HepG2 (cell line): Measurements from ENCODE around the gene ZDHHC14. TPM values are rescaled to one million over a fixed set of nuclear protein-coding genes. Genes with fewer than 3 reads are reported as not detected.

Experiments
- ATAC-seq: fragments of 200-7000 bp; cut with Tn5 transposase; 3 replicates; pipeline ENCODE4 v1.9.1; 2020; ENCODE audit warnings: mild to moderate bottlenecking, moderate library complexity
- BruUV-seq: library from RNA; stranded (reverse); fragments of 400-500 nt; replicated peaks from 2 replicates; lab custom pipeline; 2021; lab: Mats Ljungman, UMichigan
- CTCF ChIA-PET: fragments of 300-600 bp; formaldehyde crosslinking; extraction: SDS; loops from one replicate; lab custom pipeline; 2021; ENCODE audit warnings: low total read pairs, inconsistent platforms, low intra/inter-chr PET ratio; lab: Yijun Ruan, JAX
- POLR2A ChIA-PET: fragments of 350-600 bp; sonication (Branson Sonifier 250); formaldehyde crosslinking; loops from one replicate; lab custom pipeline; 2020; ENCODE audit warnings: antibody characterized with exemption, inconsistent platforms; lab: Yijun Ruan, JAX
- DNase-seq: peaks from one replicate; pipeline ENCODE4 v3.0.0-alpha.2; 2015; ENCODE audit warnings: low spot score
- FAIRE-seq: peaks from 3 replicates; lab custom pipeline; 2011; peaks lifted over from hg19 to GRCh38; lab: Jason Lieb, UNC
- H2AFZ ChIP-seq: one replicate; pipeline ENCODE4 v1.6.1; 2011; ENCODE audit warnings: low read length, inconsistent platforms
- H3K27ac ChIP-seq: fragments of 300-600 bp; 3 replicates; pipeline ENCODE4 v1.8.0; 2011; ENCODE audit warnings: mixed run types, mild to moderate bottlenecking, mixed read lengths, low read length, inconsistent platforms; ENCODE audit not compliant: insufficient read depth; ENCODE audit errors: extremely low read length
- H3K27me3 ChIP-seq, 2 experiments: fragments of 200-600 bp in 1 of 2; 2 replicates in 1 of 2; 3 replicates in 1 of 2; pipeline versions ENCODE4 v1.6.0 to v1.8.0; 2011; ENCODE audit warnings: low read length in 2 of 2, mild to moderate bottlenecking in 2 of 2, moderate library complexity in 2 of 2, inconsistent platforms in 1 of 2; ENCODE audit not compliant: insufficient read depth in 2 of 2, control insufficient read depth in 1 of 2
- H3K36me3 ChIP-seq, 2 experiments: fragments of 200-600 bp in 1 of 2; replicated peaks in 1 of 2; 2 replicates in 1 of 2; 3 replicates in 1 of 2; pipeline versions ENCODE4 v1.5.1 to v1.8.0; 2011; ENCODE audit warnings: low read length in 2 of 2, inconsistent platforms in 1 of 2; ENCODE audit not compliant: insufficient read depth in 2 of 2, control insufficient read depth in 1 of 2
- H3K4me1 ChIP-seq: 2 replicates; pipeline ENCODE4 v1.5.1; 2012; ENCODE audit warnings: low read length, inconsistent platforms; ENCODE audit not compliant: insufficient read depth
- H3K4me2 ChIP-seq: 2 replicates; pipeline ENCODE4 v1.6.0; 2011; ENCODE audit warnings: low read depth, low read length, inconsistent platforms
- H3K4me3 ChIP-seq, 3 experiments: fragments of 200-600 bp in 1 of 3; sonication (generic), shearing (Covaris generic) in 1 of 3; replicated peaks in 1 of 3; 2 replicates each; pipeline ENCODE4 v1.5.1; 2011 to 2016; ENCODE audit warnings: low read length in 3 of 3, inconsistent platforms in 2 of 3, low read depth in 2 of 3, mild to moderate bottlenecking in 2 of 3, control low read depth in 1 of 3, mixed read lengths in 1 of 3; ENCODE audit not compliant: insufficient read depth in 1 of 3
- H3K79me2 ChIP-seq: one replicate; pipeline ENCODE4 v1.6.1; 2011; ENCODE audit warnings: low read length, inconsistent platforms; ENCODE audit not compliant: insufficient read depth
- H3K9ac ChIP-seq: 2 replicates; pipeline ENCODE4 v1.6.0; 2011; ENCODE audit warnings: mild to moderate bottlenecking, low read depth, low read length, inconsistent platforms; ENCODE audit not compliant: insufficient read depth
- H3K9me3 ChIP-seq: 2 replicates; pipeline ENCODE4 v1.5.1; 2012; ENCODE audit warnings: mild to moderate bottlenecking, low read length
- H4K20me1 ChIP-seq: 2 replicates; pipeline ENCODE4 v1.6.0; 2011; ENCODE audit warnings: inconsistent platforms, mild to moderate bottlenecking, low read length, moderate library complexity; ENCODE audit not compliant: insufficient read depth
- ARNT2 ChIP-seq: sonication (generic); formaldehyde crosslinking; IDR thresholded peaks from 2 replicates; pipeline ENCODE4 v1.8.0; 2022; ENCODE audit warnings: mild to moderate bottlenecking, low read depth, missing genetic modification reagents, moderate library complexity
- BCLAF1 ChIP-seq: fragments of 450-650 bp; IDR thresholded peaks from 2 replicates; pipeline ENCODE4 v1.6.1; 2017; ENCODE audit warnings: mild to moderate bottlenecking
- GRHL1 ChIP-seq: sonication (generic); formaldehyde crosslinking; conservative IDR thresholded peaks from 2 replicates; pipeline ENCODE4 v1.8.0; 2022; ENCODE audit warnings: missing genetic modification reagents
- IRF1 ChIP-seq: sonication (generic); formaldehyde crosslinking; IDR thresholded peaks from 2 replicates; pipeline ENCODE4 v1.4.0; 2020; ENCODE audit warnings: low read depth, mild to moderate bottlenecking, missing genetic modification reagents
- TERF1 ChIP-seq: sonication (generic); formaldehyde crosslinking; IDR thresholded peaks from 2 replicates; pipeline ENCODE4 v1.8.0; 2022; ENCODE audit warnings: mild to moderate bottlenecking, missing genetic modification reagents, moderate library complexity
- ZEB1 ChIP-seq: IDR thresholded peaks from 2 replicates; pipeline ENCODE4 v1.6.1; 2012; ENCODE audit warnings: mild to moderate bottlenecking, low read depth, inconsistent platforms; ENCODE audit not compliant: insufficient replicate concordance
- ZNF12 ChIP-seq: sonication (generic); formaldehyde crosslinking; IDR thresholded peaks from 2 replicates; pipeline ENCODE4 v1.5.0; 2020; ENCODE audit warnings: missing genetic modification reagents
- ZNF160 ChIP-seq: sonication (generic); formaldehyde crosslinking; IDR thresholded peaks from 2 replicates; pipeline ENCODE4 v1.8.0; 2022; ENCODE audit warnings: mild to moderate bottlenecking, inconsistent platforms, missing genetic modification reagents
- ZNF749 ChIP-seq: sonication (generic); formaldehyde crosslinking; IDR thresholded peaks from 2 replicates; pipeline ENCODE4 v1.8.0; 2022; ENCODE audit warnings: mild to moderate bottlenecking, missing genetic modification reagents, moderate library complexity, borderline replicate concordance
- WGBS: methylation state at CpG from one replicate; pipeline ENCODE4 v1.1.6; 2017; ENCODE audit warnings: low lambda C conversion rate; 5-methylcytosine and 5-hydroxymethylcytosine counted together
- in situ Hi-C: cut with HindIII; loops from 2 replicates; pipeline ENCODE4 v1.10.0; 2017; ENCODE audit warnings: low pct_unique_long_range_greater_than_20kb; ENCODE audit not compliant: extremely low pct_ligation_motif_present
- intact Hi-C: fragments of 100-400 bp; cut with micrococcal nuclease; formaldehyde crosslinking; loops from one replicate; pipeline ENCODE4 v1.10.0; 2022; ENCODE audit not compliant: unreplicated experiment
- polyA plus RNA-seq, 8 experiments: library from polyadenylated mRNA; depleted of rRNA in 3 of 8; stranded (reverse) in 7 of 8; unstranded in 1 of 8; fragments of >200 nt; fragmentation: Illumina TruSeq in 4 of 8; extraction: Trizol in 4 of 8; gene quantifications; 2 replicates each; pipeline versions ENCODE4 v1.2.1 to v1.2.3, GENCODE V29; 2011 to 2016; ENCODE audit warnings: low read depth in 4 of 8, missing spikeins in 1 of 8, mixed read lengths in 1 of 8; ENCODE audit not compliant: insufficient read depth in 1 of 8
- total RNA-seq, 5 experiments: library from RNA; depleted of rRNA; stranded (reverse); fragments of >200 nt; fragmentation: Illumina TruSeq; extraction: Trizol; gene quantifications; 2 replicates each; pipeline ENCODE4 v1.2.3, GENCODE V29; 2016; ENCODE audit warnings: low read depth in 1 of 5
- TF ChIP-seq, protein P1 (sequence below): sonication (generic); formaldehyde crosslinking; IDR thresholded peaks from 2 replicates; pipeline ENCODE4 v1.4.0; 2020; ENCODE audit warnings: missing genetic modification reagents

The ZDHHC14 gene
- total and polyA plus RNA-seq, 2 of the 13 experiments (the other 11 are each of a cell fraction or from before 2014, with no cell fraction given), result 3.7 to 9.5 TPM

GRCh38 chr6:157679605-157680580 is 298.9 kb downstream of the ZDHHC14 start:
- Histone ChIP-seq H3K4me2 (no peak overlapping the region), H2AFZ (no peak overlapping the region), H3K27ac (no peak overlapping the region), H3K27me3 (no peaks in the 10 kb centered on the region), H3K4me1 (peaks cover 12% of the 10 kb centered on the region), H3K9me3 (no peaks in the 10 kb centered on the region), H3K36me3 (no peaks in the 10 kb centered on the region), H4K20me1 (no peaks in the 10 kb centered on the region), H3K9ac (no peak overlapping the region), H3K4me3 (no peak overlapping the region), H3K79me2 (no peaks in the 10 kb centered on the region)
- TF ChIP-seq ARNT2 (CRISPR knock-in tag) (no peak), TERF1 (CRISPR knock-in tag) (no peak), ZEB1 (no peak), ZNF749 (CRISPR knock-in tag) (no peak), ZNF12 (CRISPR knock-in tag) (no peak), GRHL1 (CRISPR knock-in tag) (no peak), ZNF160 (CRISPR knock-in tag) (no peak), IRF1 (CRISPR knock-in tag) (no peak), BCLAF1 (no peak)
- TF ChIP-seq, protein P1, sequence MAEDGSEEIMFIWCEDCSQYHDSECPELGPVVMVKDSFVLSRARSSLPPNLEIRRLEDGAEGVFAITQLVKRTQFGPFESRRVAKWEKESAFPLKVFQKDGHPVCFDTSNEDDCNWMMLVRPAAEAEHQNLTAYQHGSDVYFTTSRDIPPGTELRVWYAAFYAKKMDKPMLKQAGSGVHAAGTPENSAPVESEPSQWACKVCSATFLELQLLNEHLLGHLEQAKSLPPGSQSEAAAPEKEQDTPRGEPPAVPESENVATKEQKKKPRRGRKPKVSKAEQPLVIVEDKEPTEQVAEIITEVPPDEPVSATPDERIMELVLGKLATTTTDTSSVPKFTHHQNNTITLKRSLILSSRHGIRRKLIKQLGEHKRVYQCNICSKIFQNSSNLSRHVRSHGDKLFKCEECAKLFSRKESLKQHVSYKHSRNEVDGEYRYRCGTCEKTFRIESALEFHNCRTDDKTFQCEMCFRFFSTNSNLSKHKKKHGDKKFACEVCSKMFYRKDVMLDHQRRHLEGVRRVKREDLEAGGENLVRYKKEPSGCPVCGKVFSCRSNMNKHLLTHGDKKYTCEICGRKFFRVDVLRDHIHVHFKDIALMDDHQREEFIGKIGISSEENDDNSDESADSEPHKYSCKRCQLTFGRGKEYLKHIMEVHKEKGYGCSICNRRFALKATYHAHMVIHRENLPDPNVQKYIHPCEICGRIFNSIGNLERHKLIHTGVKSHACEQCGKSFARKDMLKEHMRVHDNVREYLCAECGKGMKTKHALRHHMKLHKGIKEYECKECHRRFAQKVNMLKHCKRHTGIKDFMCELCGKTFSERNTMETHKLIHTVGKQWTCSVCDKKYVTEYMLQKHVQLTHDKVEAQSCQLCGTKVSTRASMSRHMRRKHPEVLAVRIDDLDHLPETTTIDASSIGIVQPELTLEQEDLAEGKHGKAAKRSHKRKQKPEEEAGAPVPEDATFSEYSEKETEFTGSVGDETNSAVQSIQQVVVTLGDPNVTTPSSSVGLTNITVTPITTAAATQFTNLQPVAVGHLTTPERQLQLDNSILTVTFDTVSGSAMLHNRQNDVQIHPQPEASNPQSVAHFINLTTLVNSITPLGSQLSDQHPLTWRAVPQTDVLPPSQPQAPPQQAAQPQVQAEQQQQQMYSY (CRISPR knock-in tag), result no peak
- intact Hi-C loops, result no loop called here
- FAIRE-seq (no peak), ATAC-seq (no peak; the same call in 2 of the 3 replicates), DNase-seq (no peak)
- CTCF ChIA-PET, result no interaction called here
- 67% methylated on average over 8 of the region's 8 CpGs for WGBS
- POLR2A ChIA-PET, result no interaction called here
- in situ Hi-C loops, result no loop called here
- BruUV-seq, result no TSS peak
